Lower leg skin (tissue), 4 donors: ENCODE results near the gene SUGCT. TPM values are rescaled to one million over a fixed set of nuclear protein-coding genes. Genes with fewer than 3 reads are reported as not detected.

Source experiments
- DNase-seq, 2 donors: peaks; one replicate each; pipeline ENCODE4 v3.0.0-alpha.2; 2019; ENCODE audit warnings: low spot score in 2 of 2
- H3K4me3 ChIP-seq: fragments of 200-600 bp; sonication (generic); 2 replicates; pipeline ENCODE4 v1.5.1; 2017; ENCODE audit warnings: mild to moderate bottlenecking, low read depth; ENCODE audit not compliant: poor library complexity, severe bottlenecking
- CTCF ChIP-seq, 3 donors: fragments of 450-650 bp; IDR thresholded peaks; one replicate each; pipeline ENCODE4 v1.5.1; 2016; ENCODE audit warnings: antibody characterized with exemption in 3 of 3, mild to moderate bottlenecking in 3 of 3, moderate library complexity in 2 of 3
- POLR2A ChIP-seq, 2 donors: fragments of 450-650 bp; IDR thresholded peaks; one replicate each; pipeline ENCODE4 v1.6.1; 2016 to 2017; ENCODE audit warnings: antibody characterized with exemption in 2 of 2, mild to moderate bottlenecking in 1 of 2, moderate library complexity in 1 of 2
- whole genome bisulfite sequencing, 2 donors: methylation state at CpG; one replicate each; pipeline ENCODE4 v1.1.5; 2018; 5-methylcytosine and 5-hydroxymethylcytosine counted together
- intact Hi-C: fragments of 100-400 bp; cut with DNase I; formaldehyde crosslinking; loops from one replicate; pipeline ENCODE4 v1.15.0; 2023; ENCODE audit warnings: low total_unique reads
- total RNA-seq, 4 donors: library from RNA; depleted of rRNA; stranded (reverse); fragments of >200 nt; gene quantifications; one replicate each; pipeline ENCODE4 v1.1.0, GENCODE V29; 2016

The SUGCT gene
- total RNA-seq, 4 donors from 2014 or later = 0.49 to 1.6 (median 0.59) TPM; not detected in 1

GRCh38 chr7:40329601-40330153 is 194.9 kb downstream of the SUGCT start:
- DNase-seq = no peak
- TF ChIP-seq CTCF (IDR thresholded peaks at IDR 0.05) = no peak
- no peak for TF ChIP-seq POLR2A (IDR thresholded peaks at IDR 0.05)
- 68 to 73% methylated on average over 1 of the region's 1 CpG for WGBS, 2 donors
- intact Hi-C loops = loop anchor here (10.0 kb wide), 1 partner anchor 1395 kb away; no protein-coding TSS in a partner anchor
- H3K4me3 ChIP-seq = no peak overlapping the region

GRCh38 chr7:40330408-40330807 is 195.6 kb downstream of the SUGCT start:
- no peak for TF ChIP-seq CTCF (IDR thresholded peaks at IDR 0.05)
- intact Hi-C loops = no loop called here

GRCh38 chr7:40331915-40332314 is 197.1 kb downstream of the SUGCT start:
- intact Hi-C loops = no loop called here
- no peak for DNase-seq
- WGBS, 2 donors = 32 to 50% methylated on average over 1 of the region's 1 CpG
- no peak overlapping the region for H3K4me3 ChIP-seq
- TF ChIP-seq CTCF (IDR thresholded peaks at IDR 0.05) = no peak
- TF ChIP-seq POLR2A (IDR thresholded peaks at IDR 0.05) = no peak

More at GRCh38 chr7:40330408-40330807, 195.6 kb downstream of the SUGCT start:
- no peak overlapping the region for H3K4me3 ChIP-seq
- DNase-seq = no peak
- 87 to 93% methylated on average over 5 of the region's 5 CpGs for WGBS, 2 donors

- intact Hi-C loops = no loop called here
- no peak overlapping the region for H3K4me3 ChIP-seq
- DNase-seq = no peak
- TF ChIP-seq POLR2A (IDR thresholded peaks at IDR 0.05) = no peak
- TF ChIP-seq CTCF (IDR thresholded peaks at IDR 0.05) = no peak
These were observed 197.7 kb downstream of the SUGCT start for GRCh38 chr7:40332516-40332915.

- intact Hi-C loops = no loop called here
- DNase-seq = no peak
- H3K4me3 ChIP-seq = no peak overlapping the region
- TF ChIP-seq POLR2A (IDR thresholded peaks at IDR 0.05) (no peak), CTCF (IDR thresholded peaks at IDR 0.05) (no peak)
These were observed 207.0 kb downstream of the SUGCT start for GRCh38 chr7:40341836-40342235.

- WGBS, 2 donors = 81 to 89% methylated on average over 5 of the region's 5 CpGs
- no peak for DNase-seq
- TF ChIP-seq POLR2A (IDR thresholded peaks at IDR 0.05) = no peak
- no peak for TF ChIP-seq CTCF (IDR thresholded peaks at IDR 0.05)
- H3K4me3 ChIP-seq = no peak overlapping the region
- intact Hi-C loops = no loop called here
These were observed 211.7 kb downstream of the SUGCT start for GRCh38 chr7:40346554-40346953.
